ENCODE results near the gene SDC3. TPM values are rescaled to one million over a fixed set of nuclear protein-coding genes. Genes with fewer than 3 reads are reported as not detected.

The SDC3 gene
- total and polyA plus RNA-seq, 10 of the 15 experiments (the other 5 are each of a cell fraction or from before 2014, with no cell fraction given) = under 0.01 to 0.46 (median 0.07) TPM; not detected in 2

- TF ChIP-seq E2F8 (IDR thresholded peaks at IDR 0.05; ENCODE audit: low read depth, partially characterized antibody) (no peak), SREBF1 (IDR thresholded peaks at IDR 0.05; ENCODE audit: low read length) (no peak)
These were observed 31.9 kb downstream of the SDC3 start (continued) for GRCh38 chr1:30876451-30877204.

GRCh38 chr1:30875916-30876315 lies 32.6 kb downstream of the SDC3 start:
- CTCF ChIA-PET = interaction anchor here (1.4 kb wide), 1 partner anchor 29 kb away, joined by 3 read pairs; no protein-coding TSS in a partner anchor
- POLR2A ChIA-PET = no interaction called here
- no peak for FAIRE-seq

More at GRCh38 chr1:30875916-30876315, 32.6 kb downstream of the SDC3 start:
- Histone ChIP-seq H3K9me3 (replicated peaks; ENCODE audit: control insufficient read depth, insufficient read depth, low read length) (no peaks in the 10 kb centered on the region), H3K4me2 (ENCODE audit: control insufficient read depth, insufficient read depth) (no peak overlapping the region), H3K27ac (ENCODE audit: control insufficient read depth, insufficient read depth) (no peak overlapping the region), H3K27me3 (replicated peaks in 1 of 2; ENCODE audit: control insufficient read depth in 2 of 2, insufficient read depth in 2 of 2, low read length in 1 of 2) (peaks cover 0 to 8% of the 10 kb centered on the region in 2 experiments; a peak in 3 of 4 replicates), H3K36me3 (ENCODE audit: control insufficient read depth in 2 of 2, insufficient read depth in 2 of 2, low read length in 1 of 2) (no peaks in the 10 kb centered on the region), H2AFZ (ENCODE audit: control insufficient read depth, low read depth, low read length) (no peak overlapping the region), H3K4me1 (ENCODE audit: control insufficient read depth, insufficient read depth, low read length) (no peaks in the 10 kb centered on the region), H3K79me2 (ENCODE audit: control insufficient read depth, insufficient read depth, low read length) (no peaks in the 10 kb centered on the region), H3K4me3 (no peak overlapping the region), H3K9ac (ENCODE audit: control insufficient read depth, insufficient read depth, low read length) (no peak overlapping the region), H4K20me1 (ENCODE audit: control insufficient read depth, insufficient read depth) (no peaks in the 10 kb centered on the region)
- RAD21 ChIA-PET (ENCODE audit: unreplicated experiment) = no interaction called here
- TF ChIP-seq SUZ12 (IDR thresholded peaks at IDR 0.05; ENCODE audit: unreplicated experiment) = no peak
- TF ChIP-seq SMARCA5 (IDR thresholded peaks at IDR 0.05) = no peak
- no peak for TF ChIP-seq NFYB (IDR thresholded peaks at IDR 0.05; ENCODE audit: insufficient read depth, low read depth, low read length)
- no peak for TF ChIP-seq SIX5 (IDR thresholded peaks at IDR 0.05; ENCODE audit: low read depth, low read length, severe bottlenecking)
- TF ChIP-seq ZBTB4 (CRISPR knock-in tag; IDR thresholded peaks at IDR 0.05) = no peak
- no peak for TF ChIP-seq TCF7 (IDR thresholded peaks at IDR 0.05; ENCODE audit: borderline replicate concordance)
- no peak for TF ChIP-seq TARDBP (IDR thresholded peaks at IDR 0.05; ENCODE audit: borderline replicate concordance)
- no peak for TF ChIP-seq MYB (IDR thresholded peaks at IDR 0.05; ENCODE audit: borderline replicate concordance, low read depth, low read length)
- TF ChIP-seq EED (IDR thresholded peaks at IDR 0.05; ENCODE audit: low read depth) = no peak
- TF ChIP-seq CREM (IDR thresholded peaks at IDR 0.05; ENCODE audit: low read depth) = no peak
- TF ChIP-seq JUND (IDR thresholded peaks at IDR 0.05; ENCODE audit: low read depth, low read length) = no peak
- TF ChIP-seq RB1 (IDR thresholded peaks at IDR 0.05; ENCODE audit: borderline replicate concordance) = no peak
- in situ Hi-C loops (cut with MboI) (no loop called here), intact Hi-C loops (cut with micrococcal nuclease; ENCODE audit: unreplicated experiment) (no loop called here)
- ATAC-seq = no peak
- 27% methylated on average over 11 of the region's 11 CpGs for WGBS (ENCODE audit: insufficient coverage, insufficient replicate concordance, low lambda C conversion rate, missing lambda C conversion rate)
- DNase-seq (ENCODE audit: low read depth, low spot score) = no peak
- BruUV-seq (replicated peaks) = no TSS peak
- SMC1A ChIA-PET (ENCODE audit: uncharacterized antibody, unreplicated experiment) = interaction anchor here (0.8 kb wide), 1 partner anchor 36 kb away, joined by 3 read pairs; no protein-coding TSS in a partner anchor
